Activated CD4-positive, alpha-beta T cell treated with anti-CD3 and anti-CD28 coated beads for 48 hours (primary cell): ENCODE data around the gene CFTR.
A peak's percentile ranks its signal among the peaks of the same experiment; 100 is the strongest.
"Not testable (repeated sequence)": the region's sequence is repeated elsewhere in the genome, so short reads cannot be mapped to it uniquely, and the experiment has no call there.

Experiments
- DNase-seq: peaks from one replicate; pipeline ENCODE4 v3.0.0-alpha.2; 2020

Gene CFTR

GRCh38 chr7:117698018-117698417 lies 218.2 kb downstream of the CFTR start:
- no peak for DNase-seq

DNA sequence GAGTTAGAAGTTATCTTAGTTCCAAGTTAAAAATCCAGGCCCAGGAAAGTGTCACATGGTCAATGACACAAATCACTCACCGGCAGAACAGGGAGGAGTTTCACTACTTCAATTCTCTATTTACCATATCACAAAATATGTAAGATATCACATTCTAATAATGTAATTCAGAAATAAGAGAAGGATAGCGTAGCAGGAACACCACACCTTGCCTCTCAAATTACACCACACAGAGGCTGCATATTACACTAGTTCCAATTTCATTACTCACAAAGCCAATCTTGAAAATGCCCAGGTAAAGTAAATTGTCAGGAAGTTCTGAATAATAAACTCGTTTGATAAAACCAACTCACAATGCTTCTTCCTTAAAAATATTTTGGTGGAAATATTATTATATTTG lies 224.2 kb downstream of the CFTR start:
- DNase-seq = no peak

DNA sequence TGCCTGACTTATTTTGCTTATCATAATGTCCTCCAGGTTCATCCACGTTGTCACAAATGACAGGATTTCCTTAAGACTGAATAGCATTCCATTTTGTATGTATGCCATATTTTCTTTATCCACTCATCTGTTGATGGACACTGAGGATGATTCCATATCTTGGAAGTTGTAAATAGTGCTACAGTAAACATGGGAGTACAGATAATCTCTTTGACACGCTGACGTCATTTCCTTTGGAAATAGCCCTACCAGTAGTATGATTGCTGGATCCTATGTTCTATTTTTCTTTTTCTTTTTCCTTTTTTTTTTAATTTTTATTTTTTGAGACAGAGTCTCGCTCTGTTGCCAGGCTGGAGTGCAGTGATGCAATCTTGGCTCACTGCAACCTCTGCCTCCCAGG lies 225.8 kb downstream of the CFTR start:
- DNase-seq = no peak

- no peak for DNase-seq
Observed at GRCh38 chr7:117706210-117706609, 226.4 kb downstream of the CFTR start.

DNA sequence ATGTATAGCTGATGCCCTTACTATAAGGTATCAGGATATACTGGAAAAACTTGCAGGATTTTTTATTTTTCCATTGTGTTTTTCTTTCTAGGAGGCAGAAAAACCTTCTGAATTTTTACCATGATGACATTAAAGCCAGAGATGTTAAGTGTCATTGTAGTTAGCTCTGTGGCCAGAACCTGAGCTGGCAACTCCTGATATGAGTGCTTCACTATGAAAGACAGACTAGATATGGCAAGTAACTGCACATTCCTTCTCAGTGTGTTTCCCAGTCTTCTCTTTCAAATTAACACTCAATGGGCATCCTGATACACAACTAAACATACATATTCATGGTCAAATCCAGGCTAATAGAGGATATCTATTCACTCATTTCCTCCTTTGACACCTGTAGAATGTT lies 227.3 kb downstream of the CFTR start:
- DNase-seq = no peak

DNA sequence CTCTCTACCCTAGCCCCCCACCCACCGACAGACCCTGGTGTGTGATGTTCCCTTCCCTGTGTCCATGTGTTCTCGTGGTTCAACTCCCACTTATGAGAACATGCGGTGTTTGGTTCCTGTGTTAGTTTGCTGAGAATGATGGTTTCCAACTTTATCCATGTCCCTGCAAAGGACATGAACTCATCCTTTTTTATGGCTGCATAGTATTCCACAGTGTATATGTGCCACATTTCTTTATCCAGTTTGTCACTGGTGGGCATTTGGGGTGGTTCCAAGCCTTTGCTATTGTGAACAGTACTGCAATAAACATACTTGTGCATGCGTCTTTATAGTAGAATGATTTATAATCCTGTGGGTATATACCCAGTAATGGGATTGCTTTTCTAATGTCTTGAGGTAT lies 228.3 kb downstream of the CFTR start:
- DNase-seq = not testable (repeated sequence)

- DNase-seq = no peak
Observed at GRCh38 chr7:117711556-117711955, 231.7 kb downstream of the CFTR start.

GRCh38 chr7:117715784-117716445 lies 236.1 kb downstream of the CFTR start:
- peak; percentile 6 for DNase-seq

DNA sequence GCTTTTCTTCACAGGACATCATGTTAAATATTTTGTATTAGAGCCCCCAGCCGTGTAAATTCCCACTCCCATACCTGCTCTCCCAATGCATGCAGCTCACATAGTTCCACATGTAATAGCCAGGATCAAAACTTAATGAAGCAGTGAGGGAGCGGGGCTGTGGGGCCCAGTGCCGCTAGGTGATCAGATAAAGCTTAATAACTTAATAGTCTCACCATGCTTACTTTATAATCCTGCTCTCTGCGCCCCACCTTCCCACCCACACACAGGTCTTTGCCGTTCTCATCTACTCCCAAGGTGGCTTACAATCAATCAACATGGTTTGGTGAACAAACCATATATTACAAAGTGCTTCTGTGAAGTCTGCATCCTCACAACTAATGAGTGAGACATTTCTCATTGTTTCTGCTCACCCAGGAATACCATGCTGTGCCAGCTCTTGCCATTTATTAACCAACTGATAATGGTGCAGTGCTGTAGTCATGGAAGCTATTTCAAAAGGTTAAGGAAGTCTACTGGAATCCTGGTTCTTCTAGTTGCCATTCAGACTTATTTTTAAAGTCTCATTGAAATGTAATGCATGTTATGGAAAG lies 237.0 kb downstream of the CFTR start:
- no peak for DNase-seq

GRCh38 chr7:117717357-117717756 lies 237.5 kb downstream of the CFTR start:
- no peak for DNase-seq
